HepG2 (cell line): ENCODE measurements around the gene STK11. TPM values are rescaled to one million over a fixed set of nuclear protein-coding genes. Genes with fewer than 3 reads are reported as not detected.

Experiments used
- ARHGAP35 ChIP-seq: sonication (generic); formaldehyde crosslinking; IDR thresholded peaks from 2 replicates; pipeline ENCODE4 v1.9.0; 2022; ENCODE audit warnings: mild to moderate bottlenecking, inconsistent platforms, moderate library complexity, missing genetic modification reagents, borderline replicate concordance
- DNMT3B ChIP-seq: conservative IDR thresholded peaks from 2 replicates; pipeline ENCODE4 v1.6.1; 2016; ENCODE audit warnings: missing biosample characterization, control low read depth
- GABPA ChIP-seq, 2 experiments: IDR thresholded peaks; 2 replicates each; pipeline ENCODE4 v1.6.1; 2011 to 2016; ENCODE audit warnings: low read depth in 2 of 2, low read length in 1 of 2, missing biosample characterization in 1 of 2, missing genetic modification characterization in 1 of 2
- HDAC2 ChIP-seq: sonication (generic); formaldehyde crosslinking; IDR thresholded peaks from 2 replicates; pipeline ENCODE4 v1.4.0; 2020; ENCODE audit warnings: missing genetic modification reagents
- JUN ChIP-seq: sonication (generic); formaldehyde crosslinking; IDR thresholded peaks from 2 replicates; pipeline ENCODE4 v1.4.0; 2020; ENCODE audit warnings: mild to moderate bottlenecking, missing genetic modification reagents
- KLF11 ChIP-seq: IDR thresholded peaks from 2 replicates; pipeline ENCODE4 v1.6.1; 2016; ENCODE audit warnings: missing compliant biosample characterization
- MAX ChIP-seq: IDR thresholded peaks from 2 replicates; pipeline ENCODE4 v1.6.1; 2012; ENCODE audit warnings: inconsistent platforms
- MLX ChIP-seq: IDR thresholded peaks from 2 replicates; pipeline ENCODE4 v1.6.1; 2016
- NAIF1 ChIP-seq: sonication (generic); formaldehyde crosslinking; IDR thresholded peaks from 2 replicates; pipeline ENCODE4 v1.5.0; 2020; ENCODE audit warnings: mild to moderate bottlenecking, missing genetic modification reagents, borderline replicate concordance
- NFKBIZ ChIP-seq: IDR thresholded peaks from 2 replicates; pipeline ENCODE4 v1.6.1; 2018; ENCODE audit warnings: missing genetic modification reagents, missing compliant biosample characterization
- PHF20 ChIP-seq: sonication (generic); formaldehyde crosslinking; IDR thresholded peaks from 2 replicates; pipeline ENCODE4 v1.5.0; 2020; ENCODE audit warnings: mild to moderate bottlenecking, missing genetic modification reagents
- RARA ChIP-seq: IDR thresholded peaks from 2 replicates; pipeline ENCODE4 v1.6.1; 2016; ENCODE audit warnings: missing genetic modification reagents, missing compliant biosample characterization
- SIN3A ChIP-seq: IDR thresholded peaks from 2 replicates; pipeline ENCODE4 v1.6.1; 2011; ENCODE audit warnings: low read depth, mild to moderate bottlenecking, control low read depth, low read length, borderline replicate concordance
- SKI ChIP-seq: fragments of 450-650 bp; IDR thresholded peaks from one replicate; pipeline ENCODE4 v1.6.1; 2018; ENCODE audit warnings: mild to moderate bottlenecking; ENCODE audit not compliant: partially characterized antibody
- SMC3 ChIP-seq: IDR thresholded peaks from 2 replicates; pipeline ENCODE4 v1.6.1; 2011; ENCODE audit warnings: low read length, improper control_type of control experiment
- TSC22D2 ChIP-seq: sonication (generic); formaldehyde crosslinking; IDR thresholded peaks from 2 replicates; pipeline ENCODE4 v1.5.1; 2020; ENCODE audit warnings: missing genetic modification reagents, mild to moderate bottlenecking, borderline replicate concordance
- UBTF ChIP-seq: sonication (generic); formaldehyde crosslinking; IDR thresholded peaks from 2 replicates; pipeline ENCODE4 v1.4.0; 2020; ENCODE audit warnings: mild to moderate bottlenecking, missing genetic modification reagents
- ZNF142 ChIP-seq: sonication (generic); formaldehyde crosslinking; IDR thresholded peaks from 2 replicates; pipeline ENCODE4 v1.4.0; 2020; ENCODE audit warnings: missing genetic modification reagents
- ZNF230 ChIP-seq: sonication (generic); formaldehyde crosslinking; IDR thresholded peaks from 2 replicates; pipeline ENCODE4 v1.4.0; 2020; ENCODE audit warnings: mild to moderate bottlenecking, missing genetic modification reagents
- ZNF260 ChIP-seq: sonication (generic); formaldehyde crosslinking; IDR thresholded peaks from 2 replicates; pipeline ENCODE4 v1.4.0; 2020; ENCODE audit warnings: missing genetic modification reagents, low read depth, mild to moderate bottlenecking, borderline replicate concordance
- ZNF446 ChIP-seq: sonication (generic); formaldehyde crosslinking; IDR thresholded peaks from 2 replicates; pipeline ENCODE4 v1.5.0; 2020; ENCODE audit warnings: mild to moderate bottlenecking, missing genetic modification reagents
- ZNF562 ChIP-seq: sonication (generic); formaldehyde crosslinking; IDR thresholded peaks from 2 replicates; pipeline ENCODE4 v1.8.0; 2022; ENCODE audit warnings: missing genetic modification reagents, borderline replicate concordance
- polyA plus RNA-seq, 8 experiments: library from polyadenylated mRNA; depleted of rRNA in 3 of 8; stranded (reverse) in 7 of 8; unstranded in 1 of 8; fragments of >200 nt; fragmentation: Illumina TruSeq in 4 of 8; extraction: Trizol in 4 of 8; gene quantifications; 2 replicates each; pipeline versions ENCODE4 v1.2.1 to v1.2.3, GENCODE V29; 2011 to 2016; ENCODE audit warnings: low read depth in 4 of 8, missing spikeins in 1 of 8, mixed read lengths in 1 of 8; ENCODE audit not compliant: insufficient read depth in 1 of 8
- total RNA-seq, 5 experiments: library from RNA; depleted of rRNA; stranded (reverse); fragments of >200 nt; fragmentation: Illumina TruSeq; extraction: Trizol; gene quantifications; 2 replicates each; pipeline ENCODE4 v1.2.3, GENCODE V29; 2016; ENCODE audit warnings: low read depth in 1 of 5

Gene STK11
- total and polyA plus RNA-seq, 2 of the 13 experiments (the other 11 are each of a cell fraction or from before 2014, with no cell fraction given): 27.5 to 43.6 TPM

- no peak for TF ChIP-seq ZNF562 (CRISPR knock-in tag)
- no peak for TF ChIP-seq GABPA (IDR thresholded peaks at IDR 0.05; ENCODE audit: low read depth, low read length)
- no peak for TF ChIP-seq GABPA (CRISPR knock-in tag; IDR thresholded peaks at IDR 0.05; ENCODE audit: low read depth)
- no peak for TF ChIP-seq SKI
- peak; percentile 99 for TF ChIP-seq NFKBIZ (CRISPR knock-in tag)
- TF ChIP-seq RARA: no peak
- no peak for TF ChIP-seq JUN
- no peak for TF ChIP-seq TSC22D2 (CRISPR knock-in tag)
- TF ChIP-seq MLX (CRISPR knock-in tag): no peak
- no peak for TF ChIP-seq ZNF260 (CRISPR knock-in tag)
- no peak for TF ChIP-seq ZNF446
- TF ChIP-seq NAIF1: no peak
- no peak for TF ChIP-seq SMC3
- no peak for TF ChIP-seq ARHGAP35 (CRISPR knock-in tag)
- no peak for TF ChIP-seq MAX
- no peak for TF ChIP-seq HDAC2
- TF ChIP-seq UBTF (CRISPR knock-in tag): no peak
- no peak for TF ChIP-seq KLF11 (CRISPR knock-in tag)
- no peak for TF ChIP-seq DNMT3B (CRISPR knock-in tag)
- no peak for TF ChIP-seq PHF20
- no peak for TF ChIP-seq ZNF142 (CRISPR knock-in tag)
- TF ChIP-seq ZNF230: no peak
- TF ChIP-seq SIN3A: 0 out of 2 replicates have a peak, but pooled peaks have one; percentile 26
These were observed 33.0 kb upstream of the STK11 start (continued) for GRCh38 chr19:1172353-1173158.
